HG02840 (cell line): ENCODE data around the gene ATP6V0B.
A peak's percentile ranks its signal among the peaks of the same experiment; 100 is the strongest.

Source experiments
- ATAC-seq: cut with Tn5 transposase; IDR thresholded peaks from one replicate; pipeline ENCODE4 v1.9.1; 2021; ENCODE audit warnings: mild to moderate bottlenecking, moderate library complexity, moderate number of reproducible peaks; ENCODE audit not compliant: unreplicated experiment, low FRiP score

Gene ATP6V0B

DNA sequence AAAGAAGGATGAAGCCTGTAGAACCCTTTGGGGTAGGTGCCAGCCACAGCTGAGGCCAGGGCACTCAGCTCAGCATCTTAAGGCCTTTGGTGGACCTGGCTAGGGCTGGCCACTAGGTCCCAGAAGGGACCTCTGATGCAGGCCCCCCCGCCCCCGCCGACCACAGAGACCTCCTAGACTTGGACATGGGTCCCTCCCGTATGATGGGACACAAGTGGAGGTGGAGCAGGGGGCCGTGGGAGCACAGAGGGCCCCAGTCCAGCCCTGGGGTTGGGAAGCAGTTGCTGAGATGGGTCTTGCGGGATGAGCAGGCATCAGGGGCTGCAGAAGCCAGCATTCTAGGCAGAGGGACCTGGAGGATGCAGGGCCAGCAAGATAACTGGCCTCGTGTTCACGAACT, 7.5 kb downstream of the ATP6V0B start:
- ATAC-seq, result no peak

DNA sequence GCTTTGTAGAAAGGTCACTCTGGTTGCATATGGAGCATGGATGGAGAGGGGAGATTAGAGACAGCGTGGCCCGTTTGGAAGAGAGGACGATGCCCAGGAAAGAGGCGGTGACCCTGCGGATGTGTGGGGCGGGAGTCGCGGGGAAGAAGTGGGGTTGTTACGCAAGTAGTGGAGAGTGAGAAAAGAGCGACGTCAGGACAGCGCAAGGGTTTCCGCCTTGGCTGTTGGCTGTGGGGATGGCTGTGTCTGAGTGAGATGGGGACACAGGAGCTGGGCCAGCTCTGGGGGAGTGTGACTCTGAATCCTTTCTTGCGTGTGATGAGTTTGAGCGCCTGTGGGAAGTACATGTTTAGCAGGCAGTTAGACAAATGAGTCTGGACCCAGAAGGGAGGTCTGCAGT, 8.0 kb downstream of the ATP6V0B start:
- no peak for ATAC-seq

DNA sequence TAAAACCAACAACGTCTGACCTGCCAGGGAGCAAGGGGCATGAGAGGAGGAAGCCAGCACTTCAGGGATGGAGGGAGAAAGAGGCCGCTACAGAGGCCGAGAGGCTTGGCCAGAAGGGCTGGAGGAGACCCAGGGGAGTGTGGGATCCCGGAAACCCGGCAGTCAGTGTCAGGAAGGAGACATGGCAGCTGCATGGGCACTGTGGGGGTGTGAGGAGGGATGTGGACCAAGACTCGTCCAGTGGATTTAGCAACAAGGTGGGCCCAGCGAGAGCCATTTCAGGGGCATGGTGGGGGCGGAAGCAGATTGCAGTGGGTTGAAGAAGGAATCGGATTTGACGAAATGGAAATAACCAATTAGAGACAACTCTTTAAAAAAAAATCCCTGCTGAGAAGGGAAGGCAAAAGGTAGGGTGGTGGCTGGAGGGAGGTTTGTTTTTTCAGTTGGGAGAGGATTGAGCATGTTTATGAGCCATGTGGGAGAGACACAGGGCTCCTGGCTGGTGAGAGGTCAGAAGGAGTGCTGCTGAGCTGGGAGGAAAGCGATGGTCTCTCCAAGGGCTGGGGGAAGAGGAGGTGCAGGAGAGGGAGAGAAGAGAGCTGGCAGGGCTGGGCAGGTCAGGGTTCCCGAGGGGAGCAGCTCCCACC, 8.6 kb downstream of the ATP6V0B start:
- no peak for ATAC-seq

DNA sequence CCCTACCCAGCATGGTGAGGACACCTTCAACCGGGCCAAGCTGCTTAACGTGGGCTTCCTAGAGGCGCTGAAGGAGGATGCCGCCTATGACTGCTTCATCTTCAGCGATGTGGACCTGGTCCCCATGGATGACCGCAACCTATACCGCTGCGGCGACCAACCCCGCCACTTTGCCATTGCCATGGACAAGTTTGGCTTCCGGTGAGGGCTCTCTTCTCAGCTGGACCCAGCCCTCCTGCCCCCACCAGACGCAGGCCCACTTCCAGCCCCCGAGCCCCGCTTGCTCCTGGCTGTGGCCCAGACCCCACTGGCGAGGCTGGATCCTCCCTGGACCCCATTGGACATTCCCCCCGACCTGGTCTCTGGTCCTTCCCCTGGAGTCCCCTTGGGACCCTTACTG, 10.1 kb downstream of the ATP6V0B start:
- no peak for ATAC-seq

DNA sequence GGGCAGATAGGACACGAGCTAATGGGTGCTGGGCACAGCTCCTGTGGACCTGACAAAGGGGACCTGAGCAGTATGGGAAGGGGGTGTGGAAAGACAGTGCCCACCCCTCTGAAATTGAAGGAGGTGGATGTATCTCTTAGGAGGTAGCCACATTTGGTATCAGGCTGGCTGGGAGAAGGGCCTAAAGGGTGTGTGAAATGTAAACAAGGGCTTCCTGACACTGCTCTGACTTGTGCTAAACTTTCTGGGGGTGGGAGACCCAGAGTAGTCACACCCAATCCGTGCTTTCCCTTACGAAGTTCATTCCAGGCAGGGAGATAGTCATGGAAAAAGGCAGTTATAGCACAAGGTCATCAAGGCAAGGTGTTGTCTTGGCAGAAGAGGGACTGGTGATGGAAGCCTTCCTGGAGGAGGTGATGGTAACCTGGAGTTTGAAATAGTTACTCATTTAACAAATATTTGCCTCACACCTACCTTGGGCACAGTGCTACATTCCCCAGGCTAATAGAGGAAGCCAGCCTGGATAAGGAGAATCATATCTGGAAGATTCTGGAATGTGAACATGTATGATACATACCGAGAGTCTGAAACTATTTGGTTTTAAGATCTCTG, 11.3 kb downstream of the ATP6V0B start:
- no peak for ATAC-seq

DNA sequence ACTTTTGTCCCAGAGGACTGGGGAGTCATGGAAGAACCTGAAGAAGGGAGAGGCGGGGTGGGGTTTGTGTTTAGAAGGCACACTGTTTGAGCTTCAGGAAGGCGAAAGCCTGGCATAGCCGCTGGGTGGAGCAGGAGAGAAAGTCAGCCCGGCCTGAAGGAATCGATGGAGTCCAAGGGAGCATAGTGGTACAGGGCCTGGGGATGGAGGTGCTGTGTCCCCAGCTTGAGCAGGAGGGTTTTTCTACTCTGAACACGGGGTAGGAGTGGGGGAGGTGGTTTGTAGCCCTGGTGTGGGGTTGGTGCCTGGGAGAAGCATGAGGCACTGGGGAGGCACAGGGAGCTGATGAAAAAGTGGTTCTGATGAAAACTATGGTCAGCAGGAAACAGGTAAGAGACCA, 12.0 kb downstream of the ATP6V0B start:
- ATAC-seq, result no peak

DNA sequence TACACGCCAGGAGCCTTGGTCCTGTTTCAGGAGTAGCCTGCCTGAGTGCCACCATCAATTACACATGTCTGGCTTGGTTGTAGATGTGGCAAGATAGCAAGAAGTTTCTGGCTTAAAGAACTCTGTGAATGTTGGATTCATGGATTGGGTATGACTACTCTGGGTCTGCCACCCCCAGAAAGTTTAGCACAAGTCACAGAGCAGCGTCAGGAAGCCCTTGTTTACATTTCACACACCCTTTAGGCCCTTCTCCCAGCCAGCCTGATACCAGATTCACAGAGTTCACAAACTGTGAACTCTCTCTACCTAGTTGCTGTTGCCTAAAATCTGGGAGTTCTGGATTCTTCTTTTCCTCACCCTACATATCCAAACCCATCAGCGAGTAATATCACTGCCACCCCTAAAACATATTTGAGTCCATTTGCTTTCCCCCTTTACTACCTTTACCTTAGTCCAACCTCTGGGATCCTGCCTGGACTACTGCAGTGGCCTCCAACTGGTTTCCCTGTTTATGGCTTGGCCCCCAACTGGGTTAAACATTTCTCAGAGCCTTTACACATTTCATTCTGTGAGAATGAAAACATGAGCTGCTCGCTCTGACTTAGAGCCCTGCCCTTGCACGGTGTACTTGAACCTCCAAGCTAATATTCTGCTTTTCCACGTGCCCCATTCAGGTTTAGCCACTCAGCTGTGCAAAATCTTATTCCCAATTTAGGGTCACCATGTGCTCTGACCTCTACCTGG, 12.6 kb downstream of the ATP6V0B start:
- ATAC-seq, result no peak

DNA sequence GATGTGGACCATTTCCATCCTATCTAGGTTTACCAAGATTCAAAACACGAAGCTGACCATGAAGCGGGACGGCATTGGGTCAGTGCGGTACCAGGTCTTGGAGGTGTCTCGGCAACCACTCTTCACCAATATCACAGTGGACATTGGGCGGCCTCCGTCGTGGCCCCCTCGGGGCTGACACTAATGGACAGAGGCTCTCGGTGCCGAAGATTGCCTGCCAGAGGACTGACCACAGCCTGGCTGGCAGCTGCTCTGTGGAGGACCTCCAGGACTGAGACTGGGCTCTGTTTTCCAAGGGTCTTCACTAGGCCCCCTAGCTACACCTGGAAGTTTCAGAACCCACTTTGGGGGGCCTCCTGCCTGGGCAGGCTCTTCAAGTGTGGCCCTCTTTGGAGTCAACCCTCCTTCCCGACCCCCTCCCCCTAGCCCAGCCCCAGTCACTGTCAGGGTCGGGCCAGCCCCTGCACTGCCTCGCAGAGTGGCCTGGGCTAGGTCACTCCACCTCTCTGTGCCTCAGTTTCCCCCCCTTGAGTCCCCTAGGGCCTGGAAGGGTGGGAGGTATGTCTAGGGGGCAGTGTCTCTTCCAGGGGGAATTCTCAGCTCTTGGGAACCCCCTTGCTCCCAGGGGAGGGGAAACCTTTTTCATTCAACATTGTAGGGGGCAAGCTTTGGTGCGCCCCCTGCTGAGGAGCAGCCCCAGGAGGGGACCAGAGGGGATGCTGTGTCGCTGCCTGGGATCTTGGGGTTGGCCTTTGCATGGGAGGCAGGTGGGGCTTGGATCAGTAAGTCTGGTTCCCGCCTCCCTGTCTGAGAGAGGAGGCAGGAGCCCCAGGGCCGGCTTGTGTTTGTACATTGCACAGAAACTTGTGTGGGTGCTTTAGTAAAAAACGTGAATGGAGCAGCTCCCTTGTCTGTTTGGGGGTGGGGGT, 15.8 kb downstream of the ATP6V0B start:
- no peak for ATAC-seq

DNA sequence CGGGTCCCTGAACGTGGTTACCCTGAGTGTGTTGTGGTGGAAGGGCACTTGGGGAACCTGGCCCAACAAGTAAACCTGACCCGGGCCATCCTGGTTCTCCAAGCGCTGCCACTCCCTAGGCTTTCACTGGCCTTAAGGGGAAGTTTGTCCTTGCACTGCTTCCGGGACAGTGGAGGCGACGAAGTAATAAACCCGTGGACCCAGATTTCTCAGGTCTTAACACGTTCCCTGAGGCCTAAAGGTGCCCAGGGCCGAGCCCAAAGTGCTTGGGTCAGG, 16.4 kb downstream of the ATP6V0B start:
- no peak for ATAC-seq

DNA sequence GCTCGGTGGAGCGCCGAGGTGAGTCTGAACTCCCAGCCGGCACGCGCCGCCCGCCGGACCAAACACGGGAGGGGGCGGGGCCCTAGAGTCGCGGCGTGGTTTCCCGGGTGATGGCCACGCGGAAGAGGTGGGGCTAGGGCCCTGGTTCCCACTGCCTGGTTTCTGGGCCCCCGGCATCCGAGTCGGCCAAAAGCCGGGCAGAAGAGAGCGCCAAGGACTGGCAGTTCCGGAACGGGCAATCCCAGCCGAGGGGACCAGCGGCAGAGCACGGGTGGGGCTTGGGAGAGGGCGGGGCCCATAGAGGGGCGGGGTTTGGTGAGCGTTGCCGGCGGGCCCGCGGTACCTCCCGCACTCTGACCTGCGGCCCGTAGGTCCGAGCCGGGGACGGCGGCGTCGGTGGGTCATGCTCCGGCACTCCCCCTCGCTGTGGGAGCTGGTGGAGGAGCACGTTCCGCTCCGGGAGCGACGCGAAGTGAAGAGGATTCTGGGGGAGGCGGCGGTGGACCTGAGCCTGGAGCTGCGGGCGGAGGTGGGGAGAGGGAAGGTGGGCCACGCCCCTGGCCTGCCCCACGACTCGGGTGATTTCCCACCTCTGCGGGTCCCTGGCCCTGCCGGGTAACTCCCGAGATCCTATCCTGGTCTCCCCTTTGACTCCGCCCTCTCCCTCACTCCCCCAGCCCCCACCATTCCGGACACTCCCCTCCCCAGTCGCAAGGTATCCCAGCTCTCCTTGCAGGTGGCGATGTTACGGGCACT, 16.9 kb downstream of the ATP6V0B start, which contains the start of gene CCDC24:
TSS of gene CCDC24 (plus strand) at position 124 of the 756 bp plus-strand sequence. CDS start at position 404, 280 bp downstream.
- peak; percentile 62 for ATAC-seq

DNA sequence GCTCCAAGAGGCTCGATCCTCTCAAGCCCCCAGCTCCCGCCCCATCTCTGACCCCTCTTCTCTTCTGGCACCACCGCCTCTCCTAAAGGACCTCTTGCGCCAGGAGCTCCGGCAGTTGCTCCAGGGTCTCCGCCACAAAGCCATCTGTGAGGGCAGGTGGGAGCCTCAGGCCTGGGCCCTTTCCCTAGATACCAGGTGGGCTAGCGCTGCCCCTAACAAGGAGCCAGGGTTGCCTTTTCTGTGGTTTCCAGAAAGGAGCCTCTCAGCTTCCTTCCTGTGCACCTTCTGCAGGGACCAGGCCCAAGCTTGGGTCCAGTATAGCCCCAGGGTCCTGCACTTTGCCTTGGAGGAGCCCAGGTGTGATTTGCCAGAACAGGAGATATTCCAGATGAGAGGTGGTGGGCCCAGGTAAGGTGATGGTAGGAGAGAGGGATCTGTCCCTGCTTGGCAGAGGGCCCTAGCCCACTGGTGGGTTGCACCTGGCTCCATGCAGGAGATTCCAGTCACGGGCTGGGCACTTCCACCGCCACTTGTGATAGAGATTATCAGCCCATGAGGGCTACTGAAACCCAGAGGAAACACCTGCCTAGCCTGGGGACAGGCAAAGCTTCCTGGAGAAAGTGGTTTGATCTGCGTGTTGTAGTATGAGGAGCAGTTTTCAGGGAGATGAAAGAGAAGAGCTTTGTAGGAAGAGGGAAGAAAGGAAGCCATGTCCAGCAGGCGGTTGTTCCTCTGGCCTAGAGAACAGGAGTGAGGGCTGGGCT, 17.7 kb downstream of the ATP6V0B start:
- ATAC-seq, result no peak

DNA sequence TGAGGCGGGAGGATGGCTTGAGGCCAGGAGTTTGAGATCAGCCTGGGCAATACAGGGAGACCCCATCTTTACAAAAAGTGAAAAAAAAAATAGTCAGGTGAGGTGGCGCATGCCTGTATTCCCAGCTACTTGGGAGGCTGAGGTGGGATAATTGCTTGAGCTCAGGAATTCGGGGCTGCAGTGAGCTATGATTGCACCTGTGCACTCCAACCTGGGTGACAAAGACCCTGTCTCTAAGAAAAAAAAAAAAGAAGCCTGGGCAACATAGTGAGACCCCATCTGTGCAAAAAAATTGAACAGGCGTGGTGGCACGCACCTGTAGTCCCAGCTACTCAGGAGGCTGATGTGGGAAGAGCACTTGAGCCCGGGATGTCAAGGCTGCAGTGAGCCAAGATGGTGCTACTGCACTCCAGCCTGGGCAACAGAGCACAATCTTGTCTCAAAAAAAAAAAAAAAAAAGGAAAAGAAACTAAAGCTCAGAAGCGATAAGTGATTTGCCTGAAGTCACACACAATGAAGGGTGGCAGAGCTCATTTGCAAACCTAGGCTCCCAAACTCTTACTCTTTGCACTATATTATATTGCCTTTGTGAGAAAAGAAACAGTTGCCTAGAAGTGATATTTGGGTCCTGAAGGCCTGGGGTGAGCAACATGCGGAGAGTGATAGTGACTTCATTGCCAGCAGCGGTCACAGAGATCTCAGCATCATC, 18.6 kb downstream of the ATP6V0B start:
- ATAC-seq, result no peak

DNA sequence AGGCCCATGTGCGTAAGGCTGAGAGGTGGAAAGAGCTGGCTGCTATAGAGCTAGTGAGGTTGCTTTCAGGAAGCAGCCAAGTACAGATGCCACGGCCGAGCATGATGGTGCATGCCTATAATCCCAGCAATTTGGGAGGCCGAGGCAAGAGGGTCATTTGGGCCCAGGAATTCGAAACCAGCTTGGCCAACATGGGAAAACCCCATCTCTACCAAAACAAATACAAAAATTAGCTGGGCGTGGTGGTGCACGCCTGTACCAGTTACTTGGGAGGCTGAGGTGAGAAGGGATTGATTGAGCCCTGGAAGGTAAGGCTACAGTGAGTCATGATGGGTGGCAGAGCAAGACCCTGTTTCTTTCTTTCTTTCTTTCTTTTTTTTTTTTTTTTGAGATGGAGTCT, 19.3 kb downstream of the ATP6V0B start:
- no peak for ATAC-seq

DNA sequence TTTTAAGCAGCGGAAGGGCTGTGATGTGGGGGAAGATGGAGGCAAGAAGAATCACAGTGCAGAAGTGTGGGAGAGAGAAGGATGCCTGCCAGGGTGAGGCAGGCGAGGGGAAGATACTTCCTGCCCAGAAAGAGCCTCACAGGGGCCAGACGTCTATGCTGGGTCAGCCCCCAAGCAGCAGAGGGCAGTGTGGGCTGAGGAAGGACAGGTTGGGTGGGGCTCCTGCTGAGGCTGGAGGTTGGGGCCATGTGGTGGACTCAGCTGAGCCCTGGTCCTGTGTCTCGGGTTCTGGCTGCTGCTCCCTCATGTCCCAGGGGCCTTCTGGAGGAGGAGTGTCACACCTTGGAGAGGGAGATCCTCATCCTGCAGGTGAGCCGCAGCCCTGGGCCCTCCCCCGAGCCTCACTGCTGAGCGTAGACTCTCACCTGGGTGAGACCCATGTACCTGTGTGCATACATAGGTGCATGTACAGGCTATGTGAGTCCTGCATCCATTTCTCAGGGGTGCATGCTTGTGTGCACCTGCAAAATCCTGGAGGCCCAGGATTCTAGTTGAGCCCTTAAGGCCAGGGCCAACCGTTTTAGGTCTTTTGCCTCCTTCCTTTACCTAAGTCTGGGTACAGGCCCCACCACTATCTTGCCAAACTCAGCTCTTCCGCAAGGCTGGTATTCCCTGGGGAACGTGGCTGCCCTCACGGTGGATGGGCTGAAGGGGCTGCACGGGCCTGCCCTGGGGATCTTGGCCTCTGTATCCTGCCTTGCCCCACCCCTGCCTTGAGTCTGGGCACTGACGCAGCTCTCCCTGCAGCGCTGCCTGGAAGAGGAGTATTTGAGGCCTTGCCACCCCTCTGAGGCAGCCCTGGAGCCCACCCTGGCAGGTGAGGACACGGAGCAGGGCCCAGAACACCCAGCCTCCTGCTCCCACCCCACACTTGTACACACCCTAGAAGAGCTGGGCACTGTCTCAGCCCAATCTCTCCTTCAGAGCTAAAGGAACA, 20.3 kb downstream of the ATP6V0B start:
- ATAC-seq, result no peak

DNA sequence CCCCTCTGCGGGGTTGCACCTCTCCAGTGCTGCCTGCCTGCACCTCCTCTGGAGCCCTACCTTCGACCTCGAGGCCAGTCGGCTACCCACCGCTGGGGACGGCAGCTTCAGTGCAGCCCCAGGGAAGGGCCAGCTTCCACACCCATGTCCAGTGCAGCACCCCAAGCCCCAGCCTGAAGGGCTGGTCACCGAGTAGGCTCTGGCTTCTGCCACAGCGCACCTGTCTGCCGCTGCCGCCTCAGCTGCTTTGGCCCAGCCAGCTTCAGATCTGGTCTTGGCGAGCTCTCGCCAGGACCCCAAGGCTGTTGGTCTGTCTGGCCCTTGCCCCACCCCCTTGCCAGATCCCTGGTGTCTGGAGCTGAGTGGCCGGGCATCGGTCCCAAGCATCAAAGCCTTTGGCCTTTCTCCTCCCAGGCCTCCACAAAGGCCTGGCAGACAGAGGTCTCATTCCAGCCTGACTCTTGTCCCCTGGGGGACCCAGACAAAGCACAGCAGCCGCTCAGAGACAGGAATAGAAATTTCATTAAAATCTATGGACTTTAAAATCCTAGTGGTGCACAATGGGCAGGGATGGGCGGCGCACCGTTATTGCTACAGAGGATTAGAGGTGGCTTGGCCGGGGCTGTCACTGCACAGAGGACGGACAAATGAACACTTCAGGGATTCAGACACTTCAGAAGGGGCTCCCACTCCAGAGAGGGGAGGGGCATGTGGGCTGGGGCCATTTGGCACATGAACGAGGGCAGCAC, 21.4 kb downstream of the ATP6V0B start:
- ATAC-seq, result no peak

DNA sequence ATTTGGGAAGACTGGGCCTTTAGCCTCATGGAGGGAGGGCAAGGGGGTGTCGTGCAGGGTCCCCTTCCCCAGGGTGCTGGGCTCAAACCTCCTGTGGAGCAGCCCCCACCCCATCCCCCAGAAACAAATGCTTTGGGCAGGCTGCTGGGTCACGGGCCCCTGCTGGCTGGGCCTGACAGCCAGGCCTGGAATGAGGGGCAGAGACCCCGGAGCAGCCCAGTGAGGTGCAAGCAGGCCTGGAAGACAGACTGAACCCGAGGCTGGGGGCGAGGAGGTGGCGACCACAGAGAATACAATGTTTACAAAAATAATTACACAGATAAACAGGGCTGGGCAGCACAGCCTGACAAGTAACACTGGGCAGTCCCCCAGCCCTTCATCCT, 22.0 kb downstream of the ATP6V0B start:
- ATAC-seq, result no peak
